ENCODE results near the gene GATB. TPM values are rescaled to one million over a fixed set of nuclear protein-coding genes. Genes with fewer than 3 reads are reported as not detected.
A peak's percentile ranks its signal among the peaks of the same experiment; 100 is the strongest.

The GATB gene
- total and polyA plus RNA-seq, 2 experiments from 2014 or later = 19.4 to 20.1 TPM

- Histone ChIP-seq H3K9me3 (ENCODE audit: low read depth) (no peaks in the 10 kb centered on the region), H3K36me3 (replicated peaks; ENCODE audit: insufficient read depth, low read depth) (no peaks in the 10 kb centered on the region), H3K9me2 (replicated peaks; ENCODE audit: insufficient read depth) (no peaks in the 10 kb centered on the region), H3K79me2 (no peaks in the 10 kb centered on the region), H3K27me3 (no peaks in the 10 kb centered on the region), H3K4me2 (no peak overlapping the region), H3K4me3 (no peak overlapping the region), H3K27ac (peak overlapping the region; percentile 72), H2AFZ (no peak overlapping the region), H3K4me1 (ENCODE audit: insufficient read depth) (peaks cover 8% of the 10 kb centered on the region), H4K20me1 (ENCODE audit: insufficient read depth, poor library complexity, severe bottlenecking) (no peaks in the 10 kb centered on the region)
- peak; percentile 48 for DNase-seq (ENCODE audit: low spot score)
- TF ChIP-seq EZH2phosphoT487 (IDR thresholded peaks at IDR 0.05; ENCODE audit: low read depth, severe bottlenecking, unreplicated experiment) (no peak), CTCF (IDR thresholded peaks at IDR 0.05; ENCODE audit: poor library complexity) (no peak), EZH2 (IDR thresholded peaks at IDR 0.05; ENCODE audit: borderline replicate concordance) (no peak)
- WGBS (ENCODE audit: low lambda C conversion rate, missing lambda C conversion rate) = 44% methylated on average over 3 of the region's 3 CpGs
These were observed 93.8 kb downstream of the GATB start for GRCh38 chr4:151667048-151667447.

DNA sequence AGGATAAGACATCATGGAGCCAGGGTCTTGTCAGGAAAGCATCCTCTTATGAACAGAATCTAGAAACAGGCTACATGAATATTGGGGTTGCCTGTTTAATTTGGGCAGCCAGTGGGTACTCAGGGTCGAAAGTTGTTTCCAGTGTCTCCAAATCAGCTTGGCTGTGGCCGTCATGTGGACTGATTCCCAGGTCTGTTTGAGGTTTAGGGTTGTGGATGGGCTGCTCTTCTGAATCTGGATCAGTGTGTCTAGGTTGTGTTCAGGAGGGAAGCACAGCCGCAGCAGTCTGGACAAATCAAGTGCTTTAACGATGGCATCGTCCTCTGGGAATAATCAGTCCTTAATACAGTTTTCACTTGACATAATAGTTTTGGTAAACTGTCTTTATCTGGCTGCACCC is 94.3 kb downstream of the GATB start:
- 66% methylated on average over 5 of the region's 5 CpGs for WGBS (ENCODE audit: low lambda C conversion rate, missing lambda C conversion rate)
- no peak for TF ChIP-seq EZH2phosphoT487 (IDR thresholded peaks at IDR 0.05; ENCODE audit: low read depth, severe bottlenecking, unreplicated experiment)
- TF ChIP-seq EZH2 (IDR thresholded peaks at IDR 0.05; ENCODE audit: borderline replicate concordance) = no peak
- no peak for TF ChIP-seq CTCF (IDR thresholded peaks at IDR 0.05; ENCODE audit: poor library complexity)
- Histone ChIP-seq H3K27me3 (no peaks in the 10 kb centered on the region), H3K9me3 (ENCODE audit: low read depth) (no peaks in the 10 kb centered on the region), H3K27ac (no peak overlapping the region), H3K36me3 (replicated peaks; ENCODE audit: insufficient read depth, low read depth) (no peaks in the 10 kb centered on the region), H2AFZ (no peak overlapping the region), H3K9me2 (replicated peaks; ENCODE audit: insufficient read depth) (no peaks in the 10 kb centered on the region), H3K4me3 (no peak overlapping the region), H3K79me2 (no peaks in the 10 kb centered on the region), H3K4me2 (no peak overlapping the region), H3K4me1 (ENCODE audit: insufficient read depth) (peaks cover 8% of the 10 kb centered on the region), H4K20me1 (ENCODE audit: insufficient read depth, poor library complexity, severe bottlenecking) (no peaks in the 10 kb centered on the region)
- no peak for DNase-seq (ENCODE audit: low spot score)

DNA sequence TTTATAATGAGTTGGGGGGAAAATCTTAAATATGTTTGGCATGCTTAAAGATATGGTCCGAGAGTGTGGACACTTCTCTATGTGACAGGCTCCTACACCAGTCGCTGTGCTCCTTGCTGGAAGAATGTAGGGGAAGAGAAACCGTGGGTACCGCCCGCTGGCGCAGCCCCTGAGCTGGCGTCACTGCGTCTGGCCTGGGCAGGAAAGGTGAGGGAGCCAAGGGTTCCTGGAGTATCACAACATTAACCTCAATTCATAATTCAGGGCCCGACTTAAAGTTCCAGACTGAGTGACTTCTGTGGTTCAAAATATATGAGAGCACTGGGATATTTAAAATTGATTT is 95.1 kb downstream of the GATB start:
- WGBS (ENCODE audit: low lambda C conversion rate, missing lambda C conversion rate) = 98% methylated on average over 9 of the region's 9 CpGs
- Histone ChIP-seq H4K20me1 (ENCODE audit: insufficient read depth, poor library complexity, severe bottlenecking) (no peaks in the 10 kb centered on the region), H3K36me3 (replicated peaks; ENCODE audit: insufficient read depth, low read depth) (no peaks in the 10 kb centered on the region), H3K9me2 (replicated peaks; ENCODE audit: insufficient read depth) (no peaks in the 10 kb centered on the region), H3K9me3 (ENCODE audit: low read depth) (no peaks in the 10 kb centered on the region), H3K4me1 (ENCODE audit: insufficient read depth) (peaks cover 8% of the 10 kb centered on the region), H3K4me3 (no peak overlapping the region), H3K27me3 (no peaks in the 10 kb centered on the region), H3K4me2 (no peak overlapping the region), H3K27ac (no peak overlapping the region), H3K79me2 (no peaks in the 10 kb centered on the region), H2AFZ (no peak overlapping the region)
- DNase-seq (ENCODE audit: low spot score) = no peak
- TF ChIP-seq EZH2phosphoT487 (IDR thresholded peaks at IDR 0.05; ENCODE audit: low read depth, severe bottlenecking, unreplicated experiment) (no peak), CTCF (IDR thresholded peaks at IDR 0.05; ENCODE audit: poor library complexity) (no peak), EZH2 (IDR thresholded peaks at IDR 0.05; ENCODE audit: borderline replicate concordance) (no peak)

Data from hepatocyte (in vitro differentiated cells).